ENCODE results near the gene PI16. TPM values are rescaled to one million over a fixed set of nuclear protein-coding genes. Genes with fewer than 3 reads are reported as not detected.

PI16 gene
- total and polyA plus RNA-seq, 2 experiments from 2014 or later = 227 to 390 TPM

DNA sequence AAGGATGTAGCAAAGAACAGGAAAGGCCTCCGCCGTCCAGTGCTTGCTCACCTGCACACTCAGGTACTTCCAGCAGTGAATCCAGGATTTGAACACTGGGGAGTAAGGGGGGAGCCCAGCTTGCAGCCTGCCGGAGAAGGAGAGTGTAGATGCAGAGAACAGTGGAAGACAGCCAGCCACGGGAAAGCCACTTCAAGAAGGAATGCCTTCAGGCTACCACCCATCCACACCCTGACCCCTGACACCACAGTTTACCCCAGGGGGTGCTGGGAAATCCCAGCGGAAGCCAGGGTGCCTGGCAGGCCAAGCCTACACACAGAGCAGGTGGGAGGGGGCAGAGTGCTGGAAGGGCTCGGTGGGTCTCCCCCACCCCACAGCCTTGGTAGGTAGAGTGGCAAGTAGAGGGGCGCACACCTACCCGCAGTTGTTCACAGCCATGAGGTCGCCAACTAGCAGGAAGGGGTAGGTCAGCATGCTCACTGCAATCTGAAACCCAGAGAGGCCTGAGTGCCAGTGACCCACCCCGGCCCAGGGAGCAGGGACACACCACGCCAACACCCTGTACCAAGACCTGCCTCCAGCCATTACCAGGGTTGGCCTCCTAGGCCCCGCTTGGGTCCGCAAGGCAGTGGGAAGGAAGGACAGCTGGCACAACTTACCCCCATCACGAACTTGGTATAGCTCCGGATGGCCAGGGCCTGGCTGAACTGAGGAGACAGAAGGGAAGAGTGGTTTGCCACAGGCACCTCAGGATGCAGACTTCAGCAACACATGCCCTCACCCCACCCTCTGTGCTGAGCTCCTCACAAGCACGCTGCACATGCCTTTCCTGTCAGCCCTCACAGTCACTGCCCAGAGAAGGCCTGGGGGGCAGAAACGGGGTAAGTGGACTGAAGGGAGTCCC lies 15.7 kb downstream of the PI16 start:
- Histone ChIP-seq H3K79me2 (ENCODE audit: insufficient read depth) (peaks cover 35% of the 10 kb centered on the region), H3K4me3 (no peak overlapping the region), H3K36me3 (ENCODE audit: low read depth) (peaks cover 67% of the 10 kb centered on the region), H4K20me1 (ENCODE audit: insufficient read depth) (no peaks in the 10 kb centered on the region), H3K9me3 (ENCODE audit: low read depth) (no peaks in the 10 kb centered on the region), H3K27ac (no peak overlapping the region), H3F3A (ENCODE audit: insufficient read depth) (peaks cover 44% of the 10 kb centered on the region), H3K9ac (no peak overlapping the region), H3K4me1 (ENCODE audit: insufficient read depth) (no peaks in the 10 kb centered on the region), H2AFZ (no peak overlapping the region), H3K4me2 (ENCODE audit: unreplicated experiment) (no peak overlapping the region), H3K27me3 (replicated peaks; ENCODE audit: insufficient read depth) (no peaks in the 10 kb centered on the region), H3K9me2 (ENCODE audit: insufficient read depth) (no peaks in the 10 kb centered on the region)
- no peak for TF ChIP-seq EZH2phosphoT487 (IDR thresholded peaks at IDR 0.05; ENCODE audit: insufficient read depth, low read depth)
- no peak for TF ChIP-seq EZH2 (IDR thresholded peaks at IDR 0.05; ENCODE audit: insufficient read depth, poor library complexity, severe bottlenecking)
- in situ Hi-C loops (cut with MboI) = no loop called here
- DNase-seq = no peak
- 81 to 85% methylated on average over 17 of the region's 17 CpGs for WGBS, 2 experiments (ENCODE audit: low coverage in 1 of 2, low lambda C conversion rate in 2 of 2, missing lambda C conversion rate in 2 of 2)

DNA sequence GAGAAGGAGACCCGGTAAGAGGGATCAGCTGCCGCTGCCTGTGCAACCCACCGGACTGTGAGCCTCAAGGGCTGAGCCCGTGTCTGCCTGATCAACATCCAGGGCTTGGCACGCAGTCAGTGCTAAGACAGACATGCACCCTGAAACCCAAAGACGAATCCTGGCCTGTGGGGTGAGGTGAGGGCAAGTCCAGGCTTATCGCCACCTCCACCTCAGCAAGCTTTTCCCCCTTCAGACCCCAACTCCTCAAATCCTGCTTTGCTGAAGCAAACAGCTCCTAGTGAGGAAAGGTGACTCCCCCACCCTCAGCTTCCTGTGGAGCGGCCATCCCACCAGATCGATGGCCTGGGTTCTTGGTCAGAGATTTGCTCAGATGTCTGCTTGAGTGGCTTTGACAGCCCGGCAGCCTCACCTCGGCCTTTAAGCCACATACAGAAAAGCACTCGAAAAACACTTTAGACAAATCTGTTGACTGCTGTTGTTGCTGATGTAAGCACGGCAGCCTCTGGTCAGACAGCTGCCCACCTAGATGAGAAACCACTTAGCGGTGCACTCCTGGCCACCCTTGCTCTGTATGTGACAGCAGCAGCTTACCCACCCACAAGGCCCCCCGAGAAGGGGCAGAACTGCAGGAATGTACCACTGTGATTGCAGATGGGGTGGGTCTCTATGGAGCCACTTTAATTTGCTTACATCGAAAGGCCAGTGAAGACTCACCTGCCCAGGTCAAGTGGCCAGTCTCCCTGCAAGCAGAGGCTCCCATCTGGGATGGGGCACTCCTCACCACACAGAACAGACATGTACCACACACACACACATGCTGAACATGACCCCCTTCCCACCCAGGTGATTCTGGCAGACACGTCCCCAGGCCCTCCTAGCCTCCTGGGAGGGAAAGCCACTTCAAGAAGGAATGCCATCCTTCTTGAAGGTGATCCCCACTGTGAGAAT lies 16.6 kb downstream of the PI16 start:
- in situ Hi-C loops (cut with MboI) = no loop called here
- peaks cover 35% of the 10 kb centered on the region for H3F3A ChIP-seq (ENCODE audit: insufficient read depth)
- WGBS, 2 experiments (ENCODE audit: low coverage in 1 of 2, low lambda C conversion rate in 2 of 2, missing lambda C conversion rate in 2 of 2) = 73 to 74% methylated on average over 16 to 17 of the region's 17 CpGs
- H3K79me2 ChIP-seq (ENCODE audit: insufficient read depth) = peaks cover 44% of the 10 kb centered on the region
- no peaks in the 10 kb centered on the region for H4K20me1 ChIP-seq (ENCODE audit: insufficient read depth)
- H3K9me2 ChIP-seq (ENCODE audit: insufficient read depth) = no peaks in the 10 kb centered on the region
- no peaks in the 10 kb centered on the region for H3K4me1 ChIP-seq (ENCODE audit: insufficient read depth)
- H2AFZ ChIP-seq = no peak overlapping the region
- no peaks in the 10 kb centered on the region for H3K9me3 ChIP-seq (ENCODE audit: low read depth)
- no peak overlapping the region for H3K27ac ChIP-seq
- TF ChIP-seq EZH2phosphoT487 (IDR thresholded peaks at IDR 0.05; ENCODE audit: insufficient read depth, low read depth) = no peak
- no peak overlapping the region for H3K4me2 ChIP-seq (ENCODE audit: unreplicated experiment)
- peak overlapping the region; percentile 21; the same call in 1 of the 2 replicates for H3K9ac ChIP-seq
- no peaks in the 10 kb centered on the region for H3K27me3 ChIP-seq (replicated peaks; ENCODE audit: insufficient read depth)
- H3K4me3 ChIP-seq = no peak overlapping the region
- DNase-seq = no peak
- H3K36me3 ChIP-seq (ENCODE audit: low read depth) = peaks cover 75% of the 10 kb centered on the region

GRCh38 chr6:36971921-36972673 lies 17.6 kb downstream of the PI16 start:
- WGBS, 2 experiments (ENCODE audit: low coverage in 1 of 2, low lambda C conversion rate in 2 of 2, missing lambda C conversion rate in 2 of 2) = 79 to 83% methylated on average over 14 of the region's 14 CpGs
- H3F3A ChIP-seq (ENCODE audit: insufficient read depth) = peaks cover 25% of the 10 kb centered on the region
- DNase-seq = no peak
- no peaks in the 10 kb centered on the region for H3K27me3 ChIP-seq (replicated peaks; ENCODE audit: insufficient read depth)
- no peak overlapping the region for H3K27ac ChIP-seq
- no peak for TF ChIP-seq EZH2phosphoT487 (IDR thresholded peaks at IDR 0.05; ENCODE audit: insufficient read depth, low read depth)
- TF ChIP-seq EZH2 (IDR thresholded peaks at IDR 0.05; ENCODE audit: insufficient read depth, poor library complexity, severe bottlenecking) = no peak
- no peaks in the 10 kb centered on the region for H4K20me1 ChIP-seq (ENCODE audit: insufficient read depth)
- H3K9me2 ChIP-seq (ENCODE audit: insufficient read depth) = no peaks in the 10 kb centered on the region
- H3K36me3 ChIP-seq (ENCODE audit: low read depth) = peaks cover 82% of the 10 kb centered on the region
- H3K79me2 ChIP-seq (ENCODE audit: insufficient read depth) = peaks cover 53% of the 10 kb centered on the region
- no peaks in the 10 kb centered on the region for H3K4me1 ChIP-seq (ENCODE audit: insufficient read depth)
- no peak overlapping the region for H2AFZ ChIP-seq
- no peak overlapping the region for H3K4me2 ChIP-seq (ENCODE audit: unreplicated experiment)
- in situ Hi-C loops (cut with MboI) = no loop called here
- no peak overlapping the region for H3K4me3 ChIP-seq
- H3K9ac ChIP-seq = peak overlapping the region; percentile 21; the same call in 1 of the 2 replicates
- H3K9me3 ChIP-seq (ENCODE audit: low read depth) = no peaks in the 10 kb centered on the region

DNA sequence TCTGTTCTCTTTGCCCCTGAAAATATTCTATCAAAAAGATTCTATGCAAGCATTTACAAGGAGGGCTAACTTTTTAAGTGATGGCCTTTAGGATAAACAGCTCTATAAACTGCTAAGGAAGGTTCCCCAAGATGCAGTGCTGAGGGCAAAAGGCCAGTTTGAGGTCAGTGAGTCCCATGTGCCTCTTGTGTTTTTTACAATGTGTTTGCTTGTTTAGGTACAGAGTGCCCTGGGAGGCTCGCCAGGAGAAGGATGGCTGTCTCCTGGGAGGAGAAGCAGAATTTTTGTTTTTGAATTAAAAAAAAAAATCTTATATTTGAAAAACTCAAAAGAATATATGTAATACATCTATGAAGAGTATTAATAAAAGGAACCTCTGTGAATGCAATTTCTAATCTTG lies 18.7 kb downstream of the PI16 start:
- Histone ChIP-seq H3K36me3 (ENCODE audit: low read depth) (peaks cover 82% of the 10 kb centered on the region), H3K27me3 (replicated peaks; ENCODE audit: insufficient read depth) (no peaks in the 10 kb centered on the region), H2AFZ (no peak overlapping the region), H3K79me2 (ENCODE audit: insufficient read depth) (peaks cover 64% of the 10 kb centered on the region), H3K4me1 (ENCODE audit: insufficient read depth) (no peaks in the 10 kb centered on the region), H3F3A (ENCODE audit: insufficient read depth) (peaks cover 15% of the 10 kb centered on the region), H3K27ac (no peak overlapping the region), H3K9me2 (ENCODE audit: insufficient read depth) (no peaks in the 10 kb centered on the region), H3K9ac (peak overlapping the region; percentile 5; the same call in 1 of the 2 replicates), H3K4me3 (no peak overlapping the region), H3K9me3 (ENCODE audit: low read depth) (no peaks in the 10 kb centered on the region), H3K4me2 (ENCODE audit: unreplicated experiment) (no peak overlapping the region), H4K20me1 (ENCODE audit: insufficient read depth) (no peaks in the 10 kb centered on the region)
- in situ Hi-C loops (cut with MboI) = no loop called here
- 82 to 85% methylated on average over 1 of the region's 1 CpG for WGBS, 2 experiments (ENCODE audit: low coverage in 1 of 2, low lambda C conversion rate in 2 of 2, missing lambda C conversion rate in 2 of 2)
- TF ChIP-seq EZH2 (IDR thresholded peaks at IDR 0.05; ENCODE audit: insufficient read depth, poor library complexity, severe bottlenecking) = no peak
- no peak for TF ChIP-seq EZH2phosphoT487 (IDR thresholded peaks at IDR 0.05; ENCODE audit: insufficient read depth, low read depth)
- DNase-seq = no peak

Data from GM23248 (cell line).